ENCODE results near the gene MIER3.

DNA sequence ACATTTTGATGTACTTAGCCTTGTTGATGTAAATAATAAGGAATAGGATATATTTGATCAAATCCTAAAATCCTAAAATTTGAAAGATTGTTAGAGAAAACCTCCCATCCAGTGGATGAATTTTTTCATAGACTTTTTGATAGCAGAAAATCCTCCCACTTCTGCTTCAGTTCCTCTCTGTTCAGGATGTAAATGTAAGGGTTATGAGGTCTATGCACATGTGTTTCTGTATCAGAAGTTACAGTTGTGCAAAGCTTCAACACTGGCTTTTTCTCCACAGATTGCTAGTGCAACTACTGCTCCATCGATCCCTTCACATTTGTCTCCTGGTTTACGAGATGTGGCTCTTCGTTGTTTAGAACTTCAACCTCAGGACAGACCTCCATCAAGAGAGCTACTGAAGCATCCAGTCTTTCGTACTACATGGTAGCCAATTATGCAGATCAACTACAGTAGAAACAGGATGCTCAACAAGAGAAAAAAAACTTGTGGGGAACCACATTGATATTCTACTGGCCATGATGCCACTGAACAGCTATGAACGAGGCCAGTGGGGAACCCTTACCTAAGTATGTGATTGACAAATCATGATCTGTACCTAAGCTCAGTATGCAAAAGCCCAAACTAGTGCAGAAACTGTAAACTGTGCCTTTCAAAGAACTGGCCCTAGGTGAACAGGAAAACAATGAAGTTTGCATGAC lies 58.5 kb downstream of the MIER3 start:
- TF ChIP-seq, protein P1, sequence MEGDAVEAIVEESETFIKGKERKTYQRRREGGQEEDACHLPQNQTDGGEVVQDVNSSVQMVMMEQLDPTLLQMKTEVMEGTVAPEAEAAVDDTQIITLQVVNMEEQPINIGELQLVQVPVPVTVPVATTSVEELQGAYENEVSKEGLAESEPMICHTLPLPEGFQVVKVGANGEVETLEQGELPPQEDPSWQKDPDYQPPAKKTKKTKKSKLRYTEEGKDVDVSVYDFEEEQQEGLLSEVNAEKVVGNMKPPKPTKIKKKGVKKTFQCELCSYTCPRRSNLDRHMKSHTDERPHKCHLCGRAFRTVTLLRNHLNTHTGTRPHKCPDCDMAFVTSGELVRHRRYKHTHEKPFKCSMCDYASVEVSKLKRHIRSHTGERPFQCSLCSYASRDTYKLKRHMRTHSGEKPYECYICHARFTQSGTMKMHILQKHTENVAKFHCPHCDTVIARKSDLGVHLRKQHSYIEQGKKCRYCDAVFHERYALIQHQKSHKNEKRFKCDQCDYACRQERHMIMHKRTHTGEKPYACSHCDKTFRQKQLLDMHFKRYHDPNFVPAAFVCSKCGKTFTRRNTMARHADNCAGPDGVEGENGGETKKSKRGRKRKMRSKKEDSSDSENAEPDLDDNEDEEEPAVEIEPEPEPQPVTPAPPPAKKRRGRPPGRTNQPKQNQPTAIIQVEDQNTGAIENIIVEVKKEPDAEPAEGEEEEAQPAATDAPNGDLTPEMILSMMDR (IDR thresholded peaks at IDR 0.05) = no peak
- TF ChIP-seq GATA2 (CRISPR knock-in tag; IDR thresholded peaks at IDR 0.05) (no peak), SMC3 (IDR thresholded peaks at IDR 0.05; ENCODE audit: low read depth, low read length) (no peak), RXRA (IDR thresholded peaks at IDR 0.05; ENCODE audit: borderline replicate concordance, low read depth) (no peak), YY1 (IDR thresholded peaks at IDR 0.05; ENCODE audit: low read depth) (no peak), CHD2 (IDR thresholded peaks at IDR 0.05; ENCODE audit: low read length, partially characterized antibody) (no peak), POLR2AphosphoS5 (IDR thresholded peaks at IDR 0.05; ENCODE audit: low read depth, low read length) (no peak), RCOR1 (IDR thresholded peaks at IDR 0.05; ENCODE audit: low read length) (no peak), SIN3A (IDR thresholded peaks at IDR 0.05; ENCODE audit: borderline replicate concordance, low read depth, low read length) (no peak), MEF2A (IDR thresholded peaks at IDR 0.05; ENCODE audit: borderline replicate concordance, low read depth) (no peak), TAF1 (IDR thresholded peaks at IDR 0.05; ENCODE audit: borderline replicate concordance, low read depth, low read length) (no peak)
- TF ChIP-seq, protein P2, sequence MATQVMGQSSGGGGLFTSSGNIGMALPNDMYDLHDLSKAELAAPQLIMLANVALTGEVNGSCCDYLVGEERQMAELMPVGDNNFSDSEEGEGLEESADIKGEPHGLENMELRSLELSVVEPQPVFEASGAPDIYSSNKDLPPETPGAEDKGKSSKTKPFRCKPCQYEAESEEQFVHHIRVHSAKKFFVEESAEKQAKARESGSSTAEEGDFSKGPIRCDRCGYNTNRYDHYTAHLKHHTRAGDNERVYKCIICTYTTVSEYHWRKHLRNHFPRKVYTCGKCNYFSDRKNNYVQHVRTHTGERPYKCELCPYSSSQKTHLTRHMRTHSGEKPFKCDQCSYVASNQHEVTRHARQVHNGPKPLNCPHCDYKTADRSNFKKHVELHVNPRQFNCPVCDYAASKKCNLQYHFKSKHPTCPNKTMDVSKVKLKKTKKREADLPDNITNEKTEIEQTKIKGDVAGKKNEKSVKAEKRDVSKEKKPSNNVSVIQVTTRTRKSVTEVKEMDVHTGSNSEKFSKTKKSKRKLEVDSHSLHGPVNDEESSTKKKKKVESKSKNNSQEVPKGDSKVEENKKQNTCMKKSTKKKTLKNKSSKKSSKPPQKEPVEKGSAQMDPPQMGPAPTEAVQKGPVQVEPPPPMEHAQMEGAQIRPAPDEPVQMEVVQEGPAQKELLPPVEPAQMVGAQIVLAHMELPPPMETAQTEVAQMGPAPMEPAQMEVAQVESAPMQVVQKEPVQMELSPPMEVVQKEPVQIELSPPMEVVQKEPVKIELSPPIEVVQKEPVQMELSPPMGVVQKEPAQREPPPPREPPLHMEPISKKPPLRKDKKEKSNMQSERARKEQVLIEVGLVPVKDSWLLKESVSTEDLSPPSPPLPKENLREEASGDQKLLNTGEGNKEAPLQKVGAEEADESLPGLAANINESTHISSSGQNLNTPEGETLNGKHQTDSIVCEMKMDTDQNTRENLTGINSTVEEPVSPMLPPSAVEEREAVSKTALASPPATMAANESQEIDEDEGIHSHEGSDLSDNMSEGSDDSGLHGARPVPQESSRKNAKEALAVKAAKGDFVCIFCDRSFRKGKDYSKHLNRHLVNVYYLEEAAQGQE (IDR thresholded peaks at IDR 0.05; ENCODE audit: low read depth, low read length) = no peak
